K562 (cell line): ENCODE measurements around the gene FAM89B. TPM values are rescaled to one million over a fixed set of nuclear protein-coding genes. Genes with fewer than 3 reads are reported as not detected.

Experiments used
- ATAC-seq: fragments of 200-7000 bp; cut with Tn5 transposase; 3 replicates; pipeline ENCODE4 v1.9.1; 2020; ENCODE audit warnings: moderate library complexity
- BruUV-seq: library from RNA; stranded (reverse); fragments of 400-500 nt; replicated peaks from 2 replicates; lab custom pipeline; 2021; lab: Mats Ljungman, UMichigan
- CTCF ChIA-PET: fragments of 300-600 bp; formaldehyde crosslinking; extraction: SDS; loops from one replicate; lab custom pipeline; 2021; ENCODE audit warnings: low intra/inter-chr PET ratio; lab: Yijun Ruan, JAX
- POLR2A ChIA-PET: fragments of 300-600, 350-650 bp; sonication (Branson Sonifier 250); formaldehyde crosslinking; extraction: SDS; loops from one replicate; lab custom pipeline; 2021; ENCODE audit warnings: antibody characterized with exemption, inconsistent platforms; lab: Yijun Ruan, JAX
- DNase-seq, 4 experiments: peaks; one replicate each; pipeline versions ENCODE4 v3.0.0 to v3.0.0-alpha.2; 2011 to 2018; ENCODE audit warnings: low spot score in 3 of 4, mixed read lengths in 3 of 4; ENCODE audit errors: extremely low read depth in 1 of 4
- FAIRE-seq: peaks from 2 replicates; lab custom pipeline; 2011; peaks lifted over from hg19 to GRCh38; lab: Jason Lieb, UNC
- H2AFZ ChIP-seq: 2 replicates; pipeline ENCODE4 v1.6.0; 2011; ENCODE audit warnings: low read depth, low read length, control low read depth, inconsistent platforms
- H3K27ac ChIP-seq: fragments of 200-600 bp; 3 replicates; pipeline ENCODE4 v1.8.0; 2011; ENCODE audit warnings: low read depth, mild to moderate bottlenecking, control low read depth, inconsistent platforms, low read length, moderate library complexity, mixed read lengths; ENCODE audit errors: extremely low read depth
- H3K27me3 ChIP-seq, 2 experiments: fragments of 300-600 bp in 1 of 2; 2 replicates in 1 of 2; 3 replicates in 1 of 2; pipeline versions ENCODE4 v1.6.0 to v1.8.0; 2011; ENCODE audit warnings: inconsistent platforms in 2 of 2, low read length in 2 of 2, mild to moderate bottlenecking in 1 of 2, mixed read lengths in 1 of 2, moderate library complexity in 1 of 2; ENCODE audit not compliant: control insufficient read depth in 2 of 2, insufficient read depth in 2 of 2
- H3K36me3 ChIP-seq: fragments of 300-600 bp; 3 replicates; pipeline ENCODE4 v1.8.0; 2011; ENCODE audit warnings: mild to moderate bottlenecking, low read length, inconsistent platforms; ENCODE audit not compliant: control insufficient read depth, insufficient read depth
- H3K4me1 ChIP-seq, 2 experiments: fragments of 200-600 bp in 1 of 2; replicated peaks in 1 of 2; 2 replicates in 1 of 2; 3 replicates in 1 of 2; pipeline versions ENCODE4 v1.5.1 to v1.8.0; 2011; ENCODE audit warnings: inconsistent platforms in 2 of 2, low read length in 2 of 2, mild to moderate bottlenecking in 1 of 2, mixed read lengths in 1 of 2, moderate library complexity in 1 of 2; ENCODE audit not compliant: control insufficient read depth in 2 of 2, insufficient read depth in 2 of 2
- H3K4me2 ChIP-seq: 2 replicates; pipeline ENCODE4 v1.6.1; 2011; ENCODE audit warnings: low read length, control low read depth, inconsistent platforms, mixed read lengths; ENCODE audit not compliant: insufficient read depth
- H3K4me3 ChIP-seq: fragments of 200-600 bp; sonication (generic), shearing (Covaris generic); 2 replicates; pipeline ENCODE4 v1.5.1; 2016; ENCODE audit warnings: control low read depth, inconsistent platforms
- H3K79me2 ChIP-seq: fragments of 200-600 bp; 3 replicates; pipeline ENCODE4 v1.8.0; 2011; ENCODE audit warnings: low read length, inconsistent platforms; ENCODE audit not compliant: control insufficient read depth, insufficient read depth
- H3K9ac ChIP-seq, 2 experiments: 2 replicates each; pipeline versions ENCODE4 v1.6.0 to v1.6.1; 2011; ENCODE audit warnings: low read depth in 2 of 2, low read length in 2 of 2, control low read depth in 1 of 2, inconsistent platforms in 1 of 2, mild to moderate bottlenecking in 1 of 2, mixed read lengths in 1 of 2; ENCODE audit not compliant: insufficient read depth in 1 of 2
- H3K9me1 ChIP-seq: one replicate; pipeline ENCODE4 v1.6.0; 2011; ENCODE audit warnings: inconsistent platforms, mild to moderate bottlenecking, low read length, moderate library complexity; ENCODE audit not compliant: control insufficient read depth, insufficient read depth
- H3K9me3 ChIP-seq: replicated peaks from 2 replicates; pipeline ENCODE4 v1.5.1; 2011; ENCODE audit warnings: low read depth, low read length, inconsistent platforms; ENCODE audit not compliant: control insufficient read depth, insufficient read depth
- H4K20me1 ChIP-seq: replicated peaks from 2 replicates; pipeline ENCODE4 v1.6.1; 2011; ENCODE audit warnings: low read length, inconsistent platforms, mixed read lengths; ENCODE audit not compliant: control insufficient read depth, insufficient read depth
- CEBPB ChIP-seq: fragments of 450-650 bp; IDR thresholded peaks from 2 replicates; pipeline ENCODE4 v1.6.1; 2016; ENCODE audit warnings: missing genetic modification characterization, missing compliant biosample characterization
- ESRRA ChIP-seq: fragments of 450-650 bp; IDR thresholded peaks from 2 replicates; pipeline ENCODE4 v1.6.1; 2014; ENCODE audit warnings: low read depth, mild to moderate bottlenecking, moderate library complexity, borderline replicate concordance
- GABPB2 ChIP-seq: fragments of 250-450 bp; sonication (Bioruptor Pico); conservative IDR thresholded peaks from 2 replicates; pipeline ENCODE4 v1.5.1; 2021; ENCODE audit warnings: mild to moderate bottlenecking
- HDAC1 ChIP-seq, 2 experiments: fragments of 450-650 bp; IDR thresholded peaks; 2 replicates each; pipeline ENCODE4 v1.6.1; 2016 to 2017; ENCODE audit warnings: inconsistent platforms in 1 of 2, mild to moderate bottlenecking in 1 of 2, moderate library complexity in 1 of 2
- HNRNPH1 ChIP-seq: fragments of 200-400 bp; formaldehyde crosslinking; optimal IDR thresholded peaks from 2 replicates; pipeline ENCODE3; 2017; ENCODE audit warnings: low read depth, mild to moderate bottlenecking, low read length, moderate library complexity
- ILK ChIP-seq: fragments of 450-650 bp; IDR thresholded peaks from 2 replicates; pipeline ENCODE4 v1.6.1; 2016; ENCODE audit warnings: missing genetic modification characterization, low read depth, mild to moderate bottlenecking, missing compliant biosample characterization, moderate library complexity, borderline replicate concordance
- MIER1 ChIP-seq: fragments of 450-650 bp; IDR thresholded peaks from 2 replicates; pipeline ENCODE4 v1.6.1; 2016; ENCODE audit warnings: antibody characterized with exemption, mild to moderate bottlenecking, low read depth
- THRAP3 ChIP-seq: fragments of 450-650 bp; IDR thresholded peaks from 2 replicates; pipeline ENCODE4 v1.6.1; 2016; ENCODE audit warnings: mild to moderate bottlenecking, inconsistent platforms, borderline replicate concordance
- YY1 ChIP-seq, 3 experiments: IDR thresholded peaks; 2 replicates each; pipeline ENCODE4 v1.6.1; 2011; ENCODE audit warnings: low read length in 2 of 3, mild to moderate bottlenecking in 2 of 3, moderate library complexity in 2 of 3, borderline replicate concordance in 1 of 3, control low read depth in 1 of 3, low read depth in 1 of 3; ENCODE audit not compliant: insufficient read depth in 3 of 3, insufficient replicate concordance in 2 of 3, control insufficient read depth in 1 of 3, insufficient read length in 1 of 3; ENCODE audit errors: extremely low read depth in 1 of 3
- ZBTB7A ChIP-seq: IDR thresholded peaks from 2 replicates; pipeline ENCODE4 v1.6.1; 2011; ENCODE audit warnings: low read depth, mild to moderate bottlenecking, low read length, moderate library complexity, borderline replicate concordance; ENCODE audit not compliant: control insufficient read depth
- ZNF717 ChIP-seq: fragments of 250-450 bp; sonication (Bioruptor Pico); IDR thresholded peaks from 2 replicates; pipeline ENCODE4 v1.5.0; 2021
- WGBS: fragments of 100-300 bp; shearing (Covaris generic); methylation state at CpG from one replicate; pipeline ENCODE4 v1.1.6; 2016; ENCODE audit warnings: low coverage, mixed read lengths; ENCODE audit not compliant: insufficient coverage; ENCODE audit errors: missing lambda C conversion rate; 5-methylcytosine and 5-hydroxymethylcytosine counted together
- in situ Hi-C: fragments of 300-500 bp; cut with MboI; formaldehyde crosslinking; loops from 4 replicates; pipeline ENCODE4 v1.15.0; 2018; ENCODE audit warnings: inconsistent platforms, mixed read lengths
- intact Hi-C: fragments of 100-400 bp; cut with micrococcal nuclease; formaldehyde crosslinking; loops from 2 replicates; pipeline ENCODE4 v1.14.2; 2022
- polyA plus RNA-seq, 8 experiments: library from polyadenylated mRNA; depleted of rRNA in 4 of 8; stranded (reverse) in 5 of 8; unstranded in 3 of 8; fragments of >200 nt; fragmentation: Nextera tagmentation in 2 of 8; fragmentation: Illumina TruSeq in 1 of 8; extraction: Ambion mirVana in 2 of 8; extraction: Trizol in 1 of 8; gene quantifications; 2 replicates each; pipeline versions ENCODE4 v1.2.1 to v1.2.3, GENCODE V29; 2011 to 2014; ENCODE audit warnings: inconsistent platforms in 1 of 8, missing spikeins in 1 of 8
- total RNA-seq, 7 experiments: library from RNA; depleted of rRNA in 6 of 7; stranded (reverse); fragments of >200 nt in 6 of 7; fragmentation: Illumina TruSeq in 2 of 7; extraction: Trizol in 2 of 7; gene quantifications; 2 replicates each; pipeline versions ENCODE4 v1.2.1 to v1.2.3, GENCODE V29; 2011 to 2021; ENCODE audit warnings: low replicate concordance in 1 of 7
- TF ChIP-seq, protein P1 (sequence below): fragments of 250-450 bp; sonication (Bioruptor Pico); IDR thresholded peaks from 2 replicates; pipeline ENCODE4 v1.8.0; 2022; ENCODE audit warnings: inconsistent platforms
- TF ChIP-seq, protein P2 (sequence below): fragments of 250-450 bp; sonication (Bioruptor Pico); IDR thresholded peaks from 2 replicates; pipeline ENCODE4 v1.9.0; 2021; ENCODE audit warnings: mild to moderate bottlenecking
- TF ChIP-seq, protein P3 (sequence below): fragments of 250-450 bp; sonication (Bioruptor Pico); IDR thresholded peaks from 2 replicates; pipeline ENCODE4 v1.4.0; 2020; ENCODE audit warnings: mild to moderate bottlenecking

The FAM89B gene
- total and polyA plus RNA-seq, 9 of the 15 experiments (the other 6 are each of a cell fraction or from before 2014, with no cell fraction given) = 0.32 to 27.6 (median 11.9) TPM

DNA sequence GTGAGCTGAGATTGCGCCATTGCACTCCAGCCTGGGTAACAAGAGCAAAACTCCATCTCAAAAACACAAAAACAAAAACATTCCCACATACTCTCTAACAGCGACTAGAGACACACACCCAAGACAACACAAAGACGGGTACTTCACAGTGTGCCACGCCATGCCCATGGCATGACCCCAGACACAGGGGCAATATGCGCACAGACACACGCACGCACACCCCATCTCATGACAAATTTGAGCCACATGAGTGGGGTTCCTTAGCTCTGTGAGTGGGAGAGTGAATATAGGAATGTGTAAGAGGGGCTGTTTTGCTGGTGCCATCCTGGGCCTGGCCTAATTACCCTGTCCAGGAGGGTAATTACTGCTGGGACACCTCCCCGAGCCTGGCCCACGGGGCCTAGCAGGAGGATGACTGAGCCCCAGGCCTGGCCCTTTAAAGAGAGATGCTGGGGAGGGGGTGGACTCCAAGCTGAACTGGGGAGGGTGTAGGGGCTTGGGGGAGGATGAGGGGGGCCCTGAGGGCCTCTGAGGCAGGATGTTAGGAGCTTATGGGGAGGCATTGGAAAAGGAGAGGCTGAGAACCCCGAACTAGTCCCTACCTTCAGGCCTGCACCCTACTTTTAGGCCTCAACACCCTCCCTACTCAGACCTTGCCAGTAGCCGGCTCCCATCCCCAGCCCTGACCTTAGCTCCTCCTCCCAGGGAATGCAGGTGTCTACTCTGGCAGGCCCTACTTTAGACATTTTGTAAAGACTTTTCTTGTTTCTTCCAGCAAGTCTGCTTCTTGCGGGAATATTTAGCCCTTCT is 15.7 kb upstream of the FAM89B start (continued):
- peak; percentile 71 for TF ChIP-seq CEBPB (tag)

DNA sequence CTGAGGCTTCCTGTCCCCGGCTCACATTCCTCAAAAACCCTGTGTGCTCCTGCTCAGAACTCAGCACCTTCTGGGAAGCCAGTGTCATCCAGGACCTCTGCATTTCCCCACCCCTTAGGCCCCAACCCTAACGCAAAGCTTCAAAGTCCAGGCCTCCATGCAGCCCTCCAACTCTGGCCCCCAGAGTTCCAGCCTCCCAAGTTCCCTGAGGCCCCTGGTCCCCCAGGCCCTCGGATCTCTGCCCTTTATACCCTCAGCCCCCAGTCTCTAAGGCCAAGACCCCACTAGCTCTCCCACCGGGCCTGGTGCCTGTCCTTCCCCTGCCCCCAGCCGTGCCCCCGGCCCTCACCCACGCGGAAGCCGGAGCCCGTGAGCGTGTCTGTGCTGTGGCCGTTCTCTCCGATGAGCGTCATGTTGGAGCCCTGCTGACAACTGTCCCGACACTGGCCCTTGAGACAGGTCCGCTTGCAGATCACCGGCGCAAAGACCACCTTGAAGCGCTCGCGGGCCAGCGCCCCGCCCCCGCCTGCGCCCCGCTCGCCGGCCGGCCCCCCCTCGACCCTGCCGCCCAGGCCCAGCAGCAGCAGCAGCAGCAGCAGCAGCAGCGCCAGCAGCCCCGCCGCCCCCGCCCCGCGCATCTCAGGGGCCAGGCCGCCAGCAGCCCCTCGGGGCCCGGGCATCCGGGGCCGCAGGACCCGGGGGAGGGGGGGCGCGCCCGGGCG is 14.9 kb upstream of the FAM89B start:
- FAIRE-seq = no peak
- Histone ChIP-seq H3K4me3 (peak overlapping the region; percentile 41), H4K20me1 (no peaks in the 10 kb centered on the region), H3K36me3 (no peaks in the 10 kb centered on the region), H3K9me1 (no peaks in the 10 kb centered on the region), H3K79me2 (no peaks in the 10 kb centered on the region), H2AFZ (peak overlapping the region; percentile 56), H3K9ac (peak overlapping the region in 1 of 2 experiments; percentile 88; a peak in 1 of 4 replicates), H3K27me3 (no peaks in the 10 kb centered on the region), H3K9me3 (no peaks in the 10 kb centered on the region), H3K4me1 (peaks cover 62 to 84% of the 10 kb centered on the region in 2 experiments), H3K4me2 (no peak overlapping the region; the same call in 1 of the 2 replicates), H3K27ac (peak overlapping the region; percentile 68; the same call in 2 of the 3 replicates)
- intact Hi-C loops (no loop called here), in situ Hi-C loops (no loop called here)
- ChIA-PET CTCF (no interaction called here), POLR2A (interaction anchor here (0.6 to 1.7 kb wide), 6 partner anchors 27 to 296 kb away, joined by 3 to 9 read pairs (median 4); partner anchors contain the start of genes MALAT1 and POLA2)
- no TSS peak for BruUV-seq
- 47% methylated on average over 14 of the region's 47 CpGs for WGBS
- DNase-seq = peak in 2 of 4 experiments; percentile 63 to 65
- no peak for ATAC-seq
- TF ChIP-seq ILK (no peak), GABPB2 (CRISPR knock-in tag) (no peak), ESRRA (no peak), HNRNPH1 (no peak), HDAC1 (IDR thresholded peaks at IDR 0.05) (0 out of 4 replicates have a peak, but pooled peaks of 1 of the 2 experiments have one; percentile 18), ZBTB7A (peak; percentile 44; the same call in 1 of the 2 replicates), THRAP3 (no peak), YY1 (IDR thresholded peaks at IDR 0.05; ENCODE audit: borderline replicate concordance in 1 of 3, control insufficient read depth in 1 of 3, extremely low read depth in 1 of 3, insufficient read depth in 3 of 3, insufficient read length in 1 of 3, insufficient replicate concordance in 2 of 3, low read depth in 1 of 3, low read length in 2 of 3) (peak in 1 of 3 experiments; percentile 1), ZNF717 (CRISPR knock-in tag) (no peak), MIER1 (no peak)
- TF ChIP-seq, protein P1, sequence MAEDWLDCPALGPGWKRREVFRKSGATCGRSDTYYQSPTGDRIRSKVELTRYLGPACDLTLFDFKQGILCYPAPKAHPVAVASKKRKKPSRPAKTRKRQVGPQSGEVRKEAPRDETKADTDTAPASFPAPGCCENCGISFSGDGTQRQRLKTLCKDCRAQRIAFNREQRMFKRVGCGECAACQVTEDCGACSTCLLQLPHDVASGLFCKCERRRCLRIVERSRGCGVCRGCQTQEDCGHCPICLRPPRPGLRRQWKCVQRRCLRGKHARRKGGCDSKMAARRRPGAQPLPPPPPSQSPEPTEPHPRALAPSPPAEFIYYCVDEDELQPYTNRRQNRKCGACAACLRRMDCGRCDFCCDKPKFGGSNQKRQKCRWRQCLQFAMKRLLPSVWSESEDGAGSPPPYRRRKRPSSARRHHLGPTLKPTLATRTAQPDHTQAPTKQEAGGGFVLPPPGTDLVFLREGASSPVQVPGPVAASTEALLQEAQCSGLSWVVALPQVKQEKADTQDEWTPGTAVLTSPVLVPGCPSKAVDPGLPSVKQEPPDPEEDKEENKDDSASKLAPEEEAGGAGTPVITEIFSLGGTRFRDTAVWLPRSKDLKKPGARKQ (CRISPR knock-in tag) = no peak
- TF ChIP-seq, protein P2, sequence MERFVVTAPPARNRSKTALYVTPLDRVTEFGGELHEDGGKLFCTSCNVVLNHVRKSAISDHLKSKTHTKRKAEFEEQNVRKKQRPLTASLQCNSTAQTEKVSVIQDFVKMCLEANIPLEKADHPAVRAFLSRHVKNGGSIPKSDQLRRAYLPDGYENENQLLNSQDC = no peak
- TF ChIP-seq, protein P3, sequence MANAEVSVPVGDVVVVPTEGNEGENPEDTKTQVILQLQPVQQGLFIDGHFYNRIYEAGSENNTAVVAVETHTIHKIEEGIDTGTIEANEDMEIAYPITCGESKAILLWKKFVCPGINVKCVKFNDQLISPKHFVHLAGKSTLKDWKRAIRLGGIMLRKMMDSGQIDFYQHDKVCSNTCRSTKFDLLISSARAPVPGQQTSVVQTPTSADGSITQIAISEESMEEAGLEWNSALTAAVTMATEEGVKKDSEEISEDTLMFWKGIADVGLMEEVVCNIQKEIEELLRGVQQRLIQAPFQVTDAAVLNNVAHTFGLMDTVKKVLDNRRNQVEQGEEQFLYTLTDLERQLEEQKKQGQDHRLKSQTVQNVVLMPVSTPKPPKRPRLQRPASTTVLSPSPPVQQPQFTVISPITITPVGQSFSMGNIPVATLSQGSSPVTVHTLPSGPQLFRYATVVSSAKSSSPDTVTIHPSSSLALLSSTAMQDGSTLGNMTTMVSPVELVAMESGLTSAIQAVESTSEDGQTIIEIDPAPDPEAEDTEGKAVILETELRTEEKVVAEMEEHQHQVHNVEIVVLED (CRISPR knock-in tag) = no peak
